ENCODE results near the gene PAMR1. TPM values are rescaled to one million over a fixed set of nuclear protein-coding genes. Genes with fewer than 3 reads are reported as not detected.

The PAMR1 gene
- total and polyA plus RNA-seq, 2 donors (not counting 3 experiments of a cell fraction or from before 2014, with no cell fraction given), result not detected

DNA sequence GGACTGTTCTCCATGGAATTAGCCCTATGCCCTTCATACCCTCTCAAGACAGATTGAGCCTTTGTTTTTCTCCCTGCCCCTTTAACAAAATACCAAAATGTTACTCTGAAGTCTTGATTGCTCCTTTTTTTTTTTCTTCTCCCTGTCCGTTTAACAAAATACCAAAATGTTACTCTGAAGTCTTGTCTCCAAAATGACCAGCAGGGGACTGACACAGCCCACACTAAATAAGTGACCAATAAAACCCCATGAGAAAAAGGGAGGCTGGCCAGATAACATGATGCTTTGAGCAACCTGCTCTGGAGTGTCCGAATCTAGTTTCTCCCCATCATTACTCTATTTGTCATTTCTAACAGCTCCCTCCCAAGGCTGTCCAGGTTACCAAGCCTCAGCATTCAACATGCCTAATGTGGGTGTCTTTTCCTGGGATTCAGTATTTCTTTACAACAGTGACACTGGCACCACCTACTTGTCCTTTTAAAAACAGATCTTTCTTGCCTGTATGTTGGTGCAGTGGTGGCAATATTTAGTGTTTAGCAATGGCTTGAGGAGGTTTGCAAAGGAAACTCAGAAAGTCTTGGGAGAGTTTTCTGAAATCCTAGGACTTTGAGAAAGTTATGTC lies 63.4 kb downstream of the PAMR1 start:
- Histone ChIP-seq H3K9ac (replicated peaks; ENCODE audit: extremely low read depth, insufficient read depth, low read length) (no peak overlapping the region), H3K9me3 (replicated peaks; ENCODE audit: control insufficient read depth, insufficient read depth, low read length) (no peaks in the 10 kb centered on the region), H3K36me3 (ENCODE audit: control insufficient read depth in 2 of 2, extremely low read depth in 1 of 2, insufficient read depth in 2 of 2, low read length in 2 of 2) (no peaks in the 10 kb centered on the region), H3K4me1 (ENCODE audit: control insufficient read depth, extremely low read depth, insufficient read depth, low read length) (no peaks in the 10 kb centered on the region), H3K9me1 (replicated peaks; ENCODE audit: control insufficient read depth, extremely low read depth, insufficient read depth, low read length) (no peaks in the 10 kb centered on the region), H3K27me3 (ENCODE audit: control insufficient read depth in 2 of 2, insufficient read depth in 2 of 2, low read length in 2 of 2) (peaks cover 0 to 4% of the 10 kb centered on the region in 2 experiments), H3K4me2 (ENCODE audit: insufficient read depth, low read length) (no peak overlapping the region), H3K79me2 (ENCODE audit: control insufficient read depth, insufficient read depth, low read length) (no peaks in the 10 kb centered on the region), H3K4me3 (replicated peaks in 1 of 3; ENCODE audit: insufficient read depth in 1 of 3, low read depth in 1 of 3, low read length in 3 of 3) (no peak overlapping the region), H3K27ac (ENCODE audit: insufficient read depth, low read depth, low read length) (no peak overlapping the region), H2AFZ (ENCODE audit: low read depth, low read length) (no peak overlapping the region), H4K20me1 (replicated peaks; ENCODE audit: control insufficient read depth, extremely low read depth, insufficient read depth, low read length) (no peaks in the 10 kb centered on the region)
- DNase-seq (ENCODE audit: low read depth, low spot score), result no peak
- FAIRE-seq, result no peak
- CTCF ChIA-PET, result no interaction called here
- BruUV-seq (replicated peaks), result no TSS peak
- dilution Hi-C loops (cut with MboI; ENCODE audit: extremely low pct_ligation_motif_present, low sequenced_read_pairs), result no loop called here
- POLR2A ChIA-PET, result interaction anchor here (0.7 kb wide), 1 partner anchor 1294 kb away, joined by 3 read pairs; no protein-coding TSS in a partner anchor
- intact Hi-C loops (cut with micrococcal nuclease), result no loop called here
- no peak for TF ChIP-seq POLR2AphosphoS5 (IDR thresholded peaks at IDR 0.05; ENCODE audit: insufficient read depth, low read depth, low read length)
- TF ChIP-seq FOS (IDR thresholded peaks at IDR 0.05; ENCODE audit: borderline replicate concordance, insufficient read depth, low read length), result no peak
- TF ChIP-seq EZH2 (IDR thresholded peaks at IDR 0.05; ENCODE audit: borderline replicate concordance, low read depth, low read length, severe bottlenecking), result no peak
- TF ChIP-seq JUN (IDR thresholded peaks at IDR 0.05; ENCODE audit: borderline replicate concordance, insufficient read depth, insufficient read length, low read depth), result no peak
- TF ChIP-seq, protein P1, sequence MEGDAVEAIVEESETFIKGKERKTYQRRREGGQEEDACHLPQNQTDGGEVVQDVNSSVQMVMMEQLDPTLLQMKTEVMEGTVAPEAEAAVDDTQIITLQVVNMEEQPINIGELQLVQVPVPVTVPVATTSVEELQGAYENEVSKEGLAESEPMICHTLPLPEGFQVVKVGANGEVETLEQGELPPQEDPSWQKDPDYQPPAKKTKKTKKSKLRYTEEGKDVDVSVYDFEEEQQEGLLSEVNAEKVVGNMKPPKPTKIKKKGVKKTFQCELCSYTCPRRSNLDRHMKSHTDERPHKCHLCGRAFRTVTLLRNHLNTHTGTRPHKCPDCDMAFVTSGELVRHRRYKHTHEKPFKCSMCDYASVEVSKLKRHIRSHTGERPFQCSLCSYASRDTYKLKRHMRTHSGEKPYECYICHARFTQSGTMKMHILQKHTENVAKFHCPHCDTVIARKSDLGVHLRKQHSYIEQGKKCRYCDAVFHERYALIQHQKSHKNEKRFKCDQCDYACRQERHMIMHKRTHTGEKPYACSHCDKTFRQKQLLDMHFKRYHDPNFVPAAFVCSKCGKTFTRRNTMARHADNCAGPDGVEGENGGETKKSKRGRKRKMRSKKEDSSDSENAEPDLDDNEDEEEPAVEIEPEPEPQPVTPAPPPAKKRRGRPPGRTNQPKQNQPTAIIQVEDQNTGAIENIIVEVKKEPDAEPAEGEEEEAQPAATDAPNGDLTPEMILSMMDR (IDR thresholded peaks at IDR 0.05; ENCODE audit: extremely low read depth in 1 of 2, insufficient read depth in 1 of 2, low read depth in 1 of 2, low read length in 2 of 2), result no peak
- no peak for TF ChIP-seq MYC (IDR thresholded peaks at IDR 0.05; ENCODE audit: low read depth, low read length)
- TF ChIP-seq, protein P2, sequence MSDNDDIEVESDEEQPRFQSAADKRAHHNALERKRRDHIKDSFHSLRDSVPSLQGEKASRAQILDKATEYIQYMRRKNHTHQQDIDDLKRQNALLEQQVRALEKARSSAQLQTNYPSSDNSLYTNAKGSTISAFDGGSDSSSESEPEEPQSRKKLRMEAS (IDR thresholded peaks at IDR 0.05; ENCODE audit: insufficient read depth, insufficient read length), result no peak
- no peak for TF ChIP-seq GATA2 (IDR thresholded peaks at IDR 0.05; ENCODE audit: insufficient read depth, insufficient read length, low read depth, low read length)
- TF ChIP-seq POLR2A (IDR thresholded peaks at IDR 0.05; ENCODE audit: low read depth, low read length), result no peak
